Measurements from ENCODE around the gene BLCAP.

BLCAP gene

DNA sequence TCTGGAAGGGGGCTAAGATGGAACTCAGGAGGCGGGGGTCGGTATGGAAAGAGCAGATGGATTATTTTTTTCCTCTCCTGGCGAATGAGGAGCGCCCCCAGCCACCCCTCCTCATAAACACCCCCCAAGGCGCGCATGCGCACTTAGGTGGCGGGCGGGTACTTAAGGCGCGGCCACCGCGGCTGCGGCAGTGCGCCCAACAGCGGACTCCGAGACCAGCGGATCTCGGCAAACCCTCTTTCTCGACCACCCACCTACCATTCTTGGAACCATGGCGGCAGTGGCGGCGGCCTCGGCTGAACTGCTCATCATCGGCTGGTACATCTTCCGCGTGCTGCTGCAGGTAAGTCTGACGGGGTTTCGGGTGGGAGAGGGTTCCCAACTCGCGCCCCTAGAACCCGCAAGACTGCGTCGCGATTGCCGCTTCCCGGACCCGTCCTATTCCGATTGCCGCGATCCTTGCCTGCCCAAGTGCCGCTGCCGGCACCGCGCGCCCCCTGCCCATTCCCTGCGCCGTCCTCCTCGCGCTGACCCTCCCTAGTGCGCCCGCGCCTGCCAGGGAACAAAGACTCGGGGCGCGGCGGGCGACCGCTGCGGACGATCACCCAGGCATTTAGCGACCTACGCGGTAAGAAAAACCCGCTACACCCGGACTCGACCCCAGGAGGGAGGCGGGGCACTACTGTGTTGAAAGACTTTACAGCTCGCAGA is 6.5 kb downstream of the BLCAP start, which contains the start of gene NNAT:
NNAT (plus strand) TSS at position 190 of the 711 bp plus-strand sequence; CDS start at position 272, 82 bp downstream.
- Histone ChIP-seq H3K36me3 (ENCODE audit: control insufficient read depth in 4 of 4, insufficient read depth in 4 of 4, low read length in 3 of 4) (peaks cover under 1 to 27% (median 13%) of the 10 kb centered on the region in 4 experiments), H3K27ac (ENCODE audit: insufficient read depth in 1 of 2, low read depth in 1 of 2, low read length in 2 of 2, poor library complexity in 1 of 2, severe bottlenecking in 2 of 2) (no peak within 1 kb of the TSS), H3K9me3 (ENCODE audit: control extremely low read depth in 1 of 5, control insufficient read depth in 4 of 5, insufficient read depth in 2 of 5, low read depth in 1 of 5, low read length in 4 of 5) (peaks cover 0 to 3% (median 0%) of the 10 kb centered on the region in 5 experiments), H3K4me1 (ENCODE audit: control extremely low read depth in 1 of 4, control insufficient read depth in 4 of 4, insufficient read depth in 4 of 4, low read length in 3 of 4) (peaks cover 2 to 26% (median 22%) of the 10 kb centered on the region in 4 experiments), H3K27me3 (replicated peaks in 2 of 5; ENCODE audit: control insufficient read depth in 4 of 5, insufficient read depth in 5 of 5, low read length in 4 of 5) (peaks cover 0 to 3% (median 0%) of the 10 kb centered on the region in 5 experiments), H3K4me3 (ENCODE audit: control insufficient read depth in 1 of 7, extremely low read depth in 1 of 7, insufficient read depth in 4 of 7, low read depth in 2 of 7, low read length in 6 of 7) (peak within 1 kb of the TSS in 5 of 7 experiments; percentile 32 to 66 (median 55))
- WGBS (ENCODE audit: insufficient coverage): 60% methylated on average over 60 of the region's 69 CpGs
- peak in 2 of 3 donors; percentile 38 to 45 for DNase-seq
- ChIA-PET CTCF (interaction anchor here (0.7 to 1.7 kb wide), 3 partner anchors 11 to 284 kb away, joined by 3 to 4 read pairs (median 4); no protein-coding TSS in a partner anchor), POLR2A (no interaction called here)

DNA sequence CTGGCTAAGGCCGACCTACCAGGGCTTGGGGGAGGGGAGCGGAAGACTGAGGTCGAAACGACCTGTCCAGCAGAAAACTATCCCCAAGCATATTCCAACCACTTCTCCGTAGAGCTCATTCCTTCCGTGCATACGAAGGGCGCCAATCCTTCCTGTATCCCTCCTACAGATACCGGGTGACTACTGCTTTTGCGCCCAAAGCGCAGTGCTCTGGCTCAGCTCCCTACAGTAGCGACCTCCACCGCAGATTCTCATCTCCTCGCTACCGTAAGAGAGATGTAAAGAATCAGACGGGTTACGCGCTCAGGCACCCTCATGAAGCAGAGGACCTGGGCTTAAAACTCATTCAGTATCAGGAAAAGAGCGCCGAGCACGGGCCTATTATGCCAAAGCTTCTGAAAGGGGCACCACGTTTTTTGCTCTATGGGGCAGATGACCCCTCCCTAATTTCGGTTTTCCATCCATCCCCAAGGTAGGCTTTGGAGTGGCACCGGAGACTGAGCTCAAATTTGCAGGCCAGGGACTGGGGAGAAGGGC is 7.2 kb downstream of the BLCAP start:
- ChIA-PET CTCF (interaction anchor here (0.6 to 1.7 kb wide), 4 partner anchors 10 to 461 kb away, joined by 3 to 4 read pairs (median 4); no protein-coding TSS in a partner anchor), POLR2A (no interaction called here)
- Histone ChIP-seq H3K4me1 (ENCODE audit: control extremely low read depth in 1 of 4, control insufficient read depth in 4 of 4, insufficient read depth in 4 of 4, low read length in 3 of 4) (peaks cover under 1 to 19% (median 15%) of the 10 kb centered on the region in 4 experiments), H3K27me3 (replicated peaks in 2 of 5; ENCODE audit: control insufficient read depth in 4 of 5, insufficient read depth in 5 of 5, low read length in 4 of 5) (peaks cover 0 to 3% (median 0%) of the 10 kb centered on the region in 5 experiments), H3K36me3 (ENCODE audit: control insufficient read depth in 4 of 4, insufficient read depth in 4 of 4, low read length in 3 of 4) (peaks cover 2 to 32% (median 13%) of the 10 kb centered on the region in 4 experiments), H3K27ac (ENCODE audit: insufficient read depth in 1 of 2, low read depth in 1 of 2, low read length in 2 of 2, poor library complexity in 1 of 2, severe bottlenecking in 2 of 2) (no peak overlapping the region), H3K4me3 (ENCODE audit: control insufficient read depth in 1 of 7, extremely low read depth in 1 of 7, insufficient read depth in 4 of 7, low read depth in 2 of 7, low read length in 6 of 7) (peak overlapping the region in 5 of 7 experiments; percentile 11 to 63 (median 55)), H3K9me3 (ENCODE audit: control extremely low read depth in 1 of 5, control insufficient read depth in 4 of 5, insufficient read depth in 2 of 5, low read depth in 1 of 5, low read length in 4 of 5) (peaks cover 0 to 3% (median 0%) of the 10 kb centered on the region in 5 experiments)
- 62% methylated on average over 23 of the region's 24 CpGs for WGBS (ENCODE audit: insufficient coverage)
- peak in 1 of 3 donors; percentile 30 for DNase-seq

DNA sequence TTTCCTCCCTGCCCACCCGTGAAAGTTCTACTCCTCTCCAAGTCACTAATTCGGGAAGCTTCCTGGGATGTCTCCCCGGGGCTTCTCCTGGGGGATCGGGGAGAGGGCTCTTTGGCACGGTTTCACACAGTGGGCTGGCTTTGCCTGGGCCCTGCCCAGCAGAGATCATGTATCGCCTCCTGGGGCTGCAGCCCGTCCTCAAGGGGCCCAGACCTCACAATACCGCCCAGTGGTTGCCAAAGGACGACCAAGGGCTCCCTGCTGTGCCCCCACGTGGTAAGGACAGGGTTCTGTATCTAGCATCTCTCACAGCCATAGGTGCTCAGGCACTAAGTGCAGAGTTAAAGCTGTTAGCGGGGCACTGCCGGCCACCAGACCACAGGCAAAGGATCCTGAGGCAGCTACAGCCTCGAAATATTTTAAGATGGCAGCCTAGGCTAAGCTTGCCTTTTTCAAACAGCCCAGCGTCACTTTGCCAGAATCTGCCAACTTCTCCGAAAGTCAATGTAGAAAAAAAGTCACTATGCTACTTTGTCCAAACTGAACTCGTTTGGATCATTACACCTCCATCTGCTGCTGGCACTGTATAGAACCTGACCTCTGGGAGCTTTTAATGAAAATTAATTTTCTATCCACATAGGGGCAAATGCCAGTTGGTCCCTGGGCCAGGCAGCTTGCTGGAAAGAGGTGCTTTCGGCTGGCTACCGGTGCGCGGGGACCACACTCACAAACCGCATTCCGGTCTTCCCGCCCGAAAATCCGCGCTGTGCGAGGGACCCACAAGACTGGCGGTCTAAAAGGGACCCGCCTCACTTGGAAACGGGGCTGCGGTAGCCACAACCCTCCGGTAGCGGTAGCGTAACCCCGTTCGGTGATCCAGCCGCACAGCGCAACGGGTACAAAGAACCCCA is 7.9 kb downstream of the BLCAP start:
- H3K4me1 ChIP-seq (ENCODE audit: control extremely low read depth in 1 of 4, control insufficient read depth in 4 of 4, insufficient read depth in 4 of 4, low read length in 3 of 4): peaks cover 0 to 13% (median 7%) of the 10 kb centered on the region in 4 experiments
- ChIA-PET CTCF (interaction anchor here (0.6 to 1.7 kb wide), 3 partner anchors 9 to 461 kb away, joined by 3 to 4 read pairs (median 4); no protein-coding TSS in a partner anchor), POLR2A (no interaction called here)
- H3K4me3 ChIP-seq (ENCODE audit: control insufficient read depth in 1 of 7, extremely low read depth in 1 of 7, insufficient read depth in 4 of 7, low read depth in 2 of 7, low read length in 6 of 7): peak overlapping the region in 4 of 7 experiments; percentile 11 to 63 (median 58)
- 84% methylated on average over 38 of the region's 39 CpGs for WGBS (ENCODE audit: insufficient coverage)
- peaks cover 0 to 3% (median 0%) of the 10 kb centered on the region in 5 experiments for H3K9me3 ChIP-seq (ENCODE audit: control extremely low read depth in 1 of 5, control insufficient read depth in 4 of 5, insufficient read depth in 2 of 5, low read depth in 1 of 5, low read length in 4 of 5)
- H3K36me3 ChIP-seq (ENCODE audit: control insufficient read depth in 4 of 4, insufficient read depth in 4 of 4, low read length in 3 of 4): peaks cover 4 to 36% (median 15%) of the 10 kb centered on the region in 4 experiments
- peak in 2 of 3 donors; percentile 32 to 48 for DNase-seq
- H3K27ac ChIP-seq (ENCODE audit: insufficient read depth in 1 of 2, low read depth in 1 of 2, low read length in 2 of 2, poor library complexity in 1 of 2, severe bottlenecking in 2 of 2): no peak overlapping the region
- H3K27me3 ChIP-seq (replicated peaks in 2 of 5; ENCODE audit: control insufficient read depth in 4 of 5, insufficient read depth in 5 of 5, low read length in 4 of 5): peaks cover 0 to 3% (median 0%) of the 10 kb centered on the region in 5 experiments

GRCh38 chr20:37518606-37519507 is 8.8 kb downstream of the BLCAP start:
- ChIA-PET CTCF (no interaction called here), POLR2A (no interaction called here)
- Histone ChIP-seq H3K4me3 (ENCODE audit: control insufficient read depth in 1 of 7, extremely low read depth in 1 of 7, insufficient read depth in 4 of 7, low read depth in 2 of 7, low read length in 6 of 7) (no peak overlapping the region), H3K4me1 (ENCODE audit: control extremely low read depth in 1 of 4, control insufficient read depth in 4 of 4, insufficient read depth in 4 of 4, low read length in 3 of 4) (peaks cover 0 to 7% (median under 1%) of the 10 kb centered on the region in 4 experiments), H3K9me3 (ENCODE audit: control extremely low read depth in 1 of 5, control insufficient read depth in 4 of 5, insufficient read depth in 2 of 5, low read depth in 1 of 5, low read length in 4 of 5) (peaks cover 0 to 3% (median 0%) of the 10 kb centered on the region in 5 experiments), H3K36me3 (ENCODE audit: control insufficient read depth in 4 of 4, insufficient read depth in 4 of 4, low read length in 3 of 4) (peaks cover 6 to 42% (median 18%) of the 10 kb centered on the region in 4 experiments), H3K27ac (ENCODE audit: insufficient read depth in 1 of 2, low read depth in 1 of 2, low read length in 2 of 2, poor library complexity in 1 of 2, severe bottlenecking in 2 of 2) (no peak overlapping the region), H3K27me3 (replicated peaks in 2 of 5; ENCODE audit: control insufficient read depth in 4 of 5, insufficient read depth in 5 of 5, low read length in 4 of 5) (peaks cover 0 to 3% (median 0%) of the 10 kb centered on the region in 5 experiments)
- DNase-seq: no peak
- WGBS (ENCODE audit: insufficient coverage): 97% methylated on average over 25 of the region's 30 CpGs

DNA sequence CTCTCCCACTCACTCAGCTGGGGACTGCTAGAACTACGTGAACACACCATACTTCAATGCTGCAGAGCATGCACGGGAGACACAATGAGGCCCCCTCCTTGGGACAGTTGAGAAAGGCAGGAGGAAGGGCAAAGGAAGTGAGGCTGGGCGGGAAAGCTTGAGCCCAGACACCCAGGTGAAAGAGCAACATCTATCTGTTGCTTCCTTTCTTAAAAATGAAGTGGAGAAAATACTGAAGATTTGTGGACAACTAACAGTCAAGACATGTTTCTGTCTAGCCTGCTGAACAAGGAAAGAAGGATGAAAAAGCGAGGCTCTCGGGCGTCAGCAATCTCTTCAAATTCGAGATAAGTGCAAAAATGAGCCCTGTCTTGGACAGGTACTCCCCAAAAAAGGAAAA is 9.6 kb downstream of the BLCAP start:
- Histone ChIP-seq H3K27ac (ENCODE audit: insufficient read depth in 1 of 2, low read depth in 1 of 2, low read length in 2 of 2, poor library complexity in 1 of 2, severe bottlenecking in 2 of 2) (no peak overlapping the region), H3K9me3 (ENCODE audit: control extremely low read depth in 1 of 5, control insufficient read depth in 4 of 5, insufficient read depth in 2 of 5, low read depth in 1 of 5, low read length in 4 of 5) (peaks cover 0 to 3% (median 0%) of the 10 kb centered on the region in 5 experiments), H3K4me3 (ENCODE audit: control insufficient read depth in 1 of 7, extremely low read depth in 1 of 7, insufficient read depth in 4 of 7, low read depth in 2 of 7, low read length in 6 of 7) (peak overlapping the region in 1 of 7 experiments; percentile 6), H3K36me3 (ENCODE audit: control insufficient read depth in 4 of 4, insufficient read depth in 4 of 4, low read length in 3 of 4) (peaks cover 6 to 48% (median 20%) of the 10 kb centered on the region in 4 experiments), H3K27me3 (replicated peaks in 2 of 5; ENCODE audit: control insufficient read depth in 4 of 5, insufficient read depth in 5 of 5, low read length in 4 of 5) (peaks cover 0 to 3% (median 0%) of the 10 kb centered on the region in 5 experiments), H3K4me1 (ENCODE audit: control extremely low read depth in 1 of 4, control insufficient read depth in 4 of 4, insufficient read depth in 4 of 4, low read length in 3 of 4) (peaks cover 0 to 7% (median under 1%) of the 10 kb centered on the region in 4 experiments)
- WGBS (ENCODE audit: insufficient coverage): 97% methylated on average over 7 of the region's 7 CpGs
- ChIA-PET CTCF (no interaction called here), POLR2A (no interaction called here)
- DNase-seq: no peak
